Endothelial cell of umbilical vein (primary cell): ENCODE measurements around the gene ALDH1L2. TPM values are rescaled to one million over a fixed set of nuclear protein-coding genes. Genes with fewer than 3 reads are reported as not detected.

ENCODE experiments used
- BruUV-seq: library from RNA; stranded (reverse); fragments of 400-500 nt; replicated peaks from 2 replicates; lab custom pipeline; 2021; lab: Mats Ljungman, UMichigan
- CTCF ChIA-PET: fragments of 300-600, 350-600 bp; sonication (Branson Sonifier 250); formaldehyde crosslinking; loops from one replicate; lab custom pipeline; 2021; ENCODE audit warnings: antibody characterized with exemption, inconsistent platforms; lab: Charles Lee
- POLR2A ChIA-PET: fragments of 300-600, 350-600 bp; sonication (Branson Sonifier 250); formaldehyde crosslinking; loops from one replicate; lab custom pipeline; 2021; ENCODE audit warnings: antibody characterized with exemption, inconsistent platforms; lab: Charles Lee
- DNase-seq: peaks from one replicate; pipeline ENCODE4 v3.0.0-alpha.2; 2011; ENCODE audit warnings: low read depth, low spot score
- FAIRE-seq: peaks from 2 replicates; lab custom pipeline; 2011; peaks lifted over from hg19 to GRCh38; lab: Jason Lieb, UNC
- H2AFZ ChIP-seq: 2 replicates; pipeline ENCODE4 v1.6.0; 2012; ENCODE audit warnings: low read depth, low read length, control low read depth, inconsistent platforms
- H3K27ac ChIP-seq: 2 replicates; pipeline ENCODE4 v1.5.1; 2011; ENCODE audit warnings: low read depth, mild to moderate bottlenecking, control low read depth, low read length, moderate library complexity; ENCODE audit not compliant: insufficient read depth
- H3K27me3 ChIP-seq, 2 experiments: 2 replicates each; pipeline versions ENCODE4 v1.6.0 to v1.6.1; 2011; ENCODE audit warnings: low read length in 2 of 2, mixed read lengths in 1 of 2; ENCODE audit not compliant: control insufficient read depth in 2 of 2, insufficient read depth in 2 of 2
- H3K36me3 ChIP-seq, 2 experiments: 2 replicates in 1 of 2; 3 replicates in 1 of 2; pipeline ENCODE4 v1.5.1; 2011; ENCODE audit warnings: low read length in 2 of 2, mild to moderate bottlenecking in 1 of 2, moderate library complexity in 1 of 2; ENCODE audit not compliant: control insufficient read depth in 2 of 2, insufficient read depth in 2 of 2; ENCODE audit errors: extremely low read depth in 1 of 2
- H3K4me1 ChIP-seq: 3 replicates; pipeline ENCODE4 v1.5.1; 2011; ENCODE audit warnings: mild to moderate bottlenecking, low read length; ENCODE audit not compliant: control insufficient read depth, insufficient read depth; ENCODE audit errors: extremely low read depth
- H3K4me2 ChIP-seq: 2 replicates; pipeline ENCODE4 v1.6.1; 2011; ENCODE audit warnings: low read length, control low read depth, mixed read lengths; ENCODE audit not compliant: insufficient read depth
- H3K4me3 ChIP-seq, 3 experiments: fragments of 200-600 bp in 1 of 3; sonication (generic), shearing (Covaris generic) in 1 of 3; replicated peaks in 1 of 3; 2 replicates each; pipeline ENCODE4 v1.5.1; 2011 to 2016; ENCODE audit warnings: control low read depth in 3 of 3, low read length in 3 of 3, mild to moderate bottlenecking in 2 of 3, inconsistent platforms in 1 of 3, low read depth in 1 of 3, moderate library complexity in 1 of 3; ENCODE audit not compliant: insufficient read depth in 1 of 3
- H3K79me2 ChIP-seq: 2 replicates; pipeline ENCODE4 v1.6.0; 2012; ENCODE audit warnings: low read length, inconsistent platforms; ENCODE audit not compliant: control insufficient read depth, insufficient read depth
- H3K9ac ChIP-seq: replicated peaks from 2 replicates; pipeline ENCODE3; 2011; ENCODE audit warnings: low read length, control low read depth; ENCODE audit not compliant: insufficient read depth; ENCODE audit errors: extremely low read depth
- H3K9me1 ChIP-seq: replicated peaks from 3 replicates; pipeline ENCODE4 v1.6.0; 2011; ENCODE audit warnings: mild to moderate bottlenecking, low read length; ENCODE audit not compliant: control insufficient read depth, insufficient read depth; ENCODE audit errors: extremely low read depth
- H3K9me3 ChIP-seq: replicated peaks from 2 replicates; pipeline ENCODE4 v1.5.1; 2012; ENCODE audit warnings: low read length, inconsistent platforms; ENCODE audit not compliant: control insufficient read depth, insufficient read depth
- H4K20me1 ChIP-seq: replicated peaks from 2 replicates; pipeline ENCODE3; 2011; ENCODE audit warnings: mild to moderate bottlenecking, low read length; ENCODE audit not compliant: control insufficient read depth, insufficient read depth; ENCODE audit errors: extremely low read depth
- CTCF ChIP-seq, 2 donors: IDR thresholded peaks; 1 replicate in 1 of 2; 2 replicates in 1 of 2; pipeline ENCODE4 v1.5.1; 2011; ENCODE audit warnings: low read length in 2 of 2, mild to moderate bottlenecking in 2 of 2, moderate library complexity in 2 of 2, control low read depth in 1 of 2, inconsistent platforms in 1 of 2, low read depth in 1 of 2; ENCODE audit not compliant: insufficient read depth in 1 of 2; ENCODE audit errors: extremely low read depth in 1 of 2
- FOS ChIP-seq: IDR thresholded peaks from 2 replicates; pipeline ENCODE4 v1.6.1; 2011; ENCODE audit warnings: mild to moderate bottlenecking, low read length, moderate library complexity, borderline replicate concordance; ENCODE audit not compliant: insufficient read depth
- MAX ChIP-seq: IDR thresholded peaks from 2 replicates; pipeline ENCODE4 v1.6.1; 2011; ENCODE audit not compliant: insufficient read depth, insufficient read length
- MYC ChIP-seq: IDR thresholded peaks from one replicate; pipeline ENCODE4 v1.6.1; 2011; ENCODE audit warnings: mild to moderate bottlenecking, low read depth, low read length
- POLR2AphosphoS5 ChIP-seq: IDR thresholded peaks from 2 replicates; pipeline ENCODE4 v1.6.1; 2012; ENCODE audit warnings: low read depth, mild to moderate bottlenecking, control low read depth, low read length, moderate library complexity; ENCODE audit not compliant: insufficient read depth
- dilution Hi-C: fragments of 300-500 bp; cut with MboI; formaldehyde crosslinking; loops from one replicate; pipeline ENCODE4 v1.15.0; 2019; ENCODE audit warnings: low sequenced_read_pairs; ENCODE audit not compliant: extremely low pct_ligation_motif_present
- intact Hi-C: fragments of 100-400 bp; cut with micrococcal nuclease; formaldehyde crosslinking; loops from one replicate; pipeline ENCODE4 v1.10.0; 2022
- polyA plus RNA-seq, 4 experiments: library from polyadenylated mRNA; depleted of rRNA in 3 of 4; stranded (reverse) in 3 of 4; unstranded in 1 of 4; fragments of >200 nt; gene quantifications; 2 replicates each; pipeline versions ENCODE4 v1.2.1 to v1.2.3, GENCODE V29; 2011 to 2012; ENCODE audit warnings: missing spikeins in 1 of 4
- total RNA-seq: library from RNA; stranded (reverse); gene quantifications from 2 replicates; pipeline ENCODE4 v1.2.3, GENCODE V29; 2021

The ALDH1L2 gene
- total and polyA plus RNA-seq, 2 donors (not counting 3 experiments of a cell fraction or from before 2014, with no cell fraction given) = 1.4 to 2.5 TPM

- no TSS peak for BruUV-seq
These were observed 27.1 kb downstream of the ALDH1L2 start for GRCh38 chr12:105057174-105057573.

More at GRCh38 chr12:105057174-105057573, 27.1 kb downstream of the ALDH1L2 start:
- no peak for TF ChIP-seq POLR2AphosphoS5
- no peak for TF ChIP-seq MYC
- TF ChIP-seq FOS = no peak
- no peak for TF ChIP-seq CTCF (IDR thresholded peaks at IDR 0.05; ENCODE audit: extremely low read depth in 1 of 2, insufficient read depth in 1 of 2, low read depth in 1 of 2, low read length in 2 of 2)
- no peak for TF ChIP-seq MAX
- Histone ChIP-seq H3K4me1 (no peaks in the 10 kb centered on the region), H3K27me3 (no peaks in the 10 kb centered on the region), H3K4me3 (no peak overlapping the region), H3K27ac (no peak overlapping the region), H3K79me2 (no peaks in the 10 kb centered on the region), H3K4me2 (no peak overlapping the region), H3K9me3 (no peaks in the 10 kb centered on the region), H3K36me3 (no peaks in the 10 kb centered on the region), H3K9me1 (no peaks in the 10 kb centered on the region), H3K9ac (no peak overlapping the region), H4K20me1 (no peaks in the 10 kb centered on the region), H2AFZ (no peak overlapping the region)
- ChIA-PET CTCF (interaction anchor here (1.0 to 7.4 kb wide), 2 partner anchors 278 to 676 kb away, joined by 3 to 120 read pairs; no protein-coding TSS in a partner anchor), POLR2A (no interaction called here)
- dilution Hi-C loops = no loop called here
- intact Hi-C loops = loop anchor here (10.0 kb wide), 1 partner anchor 382 kb away; no protein-coding TSS in a partner anchor
- DNase-seq (no peak), FAIRE-seq (no peak)
